IMR-90 (cell line): Measurements from ENCODE around the gene ARF6. TPM values are rescaled to one million over a fixed set of nuclear protein-coding genes. Genes with fewer than 3 reads are reported as not detected.

Experiments used
- ATAC-seq: fragments of 200-7000 bp; cut with Tn5 transposase; 2 replicates; pipeline ENCODE4 v1.9.1; 2020; ENCODE audit warnings: low read depth, mild to moderate bottlenecking, moderate library complexity
- BruUV-seq: library from RNA; stranded (reverse); fragments of 400-500 nt; replicated peaks from 2 replicates; lab custom pipeline; 2021; lab: Mats Ljungman, UMichigan
- CTCF ChIA-PET: fragments of 300-600 bp; formaldehyde crosslinking; extraction: SDS; loops from one replicate; lab custom pipeline; 2021; ENCODE audit warnings: antibody characterized with exemption; lab: Yijun Ruan, JAX
- POLR2A ChIA-PET: fragments of 300-600 bp; sonication (Branson Sonifier 250); formaldehyde crosslinking; loops from one replicate; lab custom pipeline; 2022; ENCODE audit warnings: antibody characterized with exemption; ENCODE audit not compliant: unreplicated experiment; lab: Charles Lee
- DNase-seq: peaks from one replicate; pipeline ENCODE4 v3.0.0; 2013
- H2AFZ ChIP-seq: replicated peaks from 2 replicates; pipeline ENCODE3; 2013; ENCODE audit warnings: low read length, mild to moderate bottlenecking; ENCODE audit not compliant: poor library complexity
- H2AK5ac ChIP-seq: 2 replicates; pipeline ENCODE4 v1.6.1; 2013; ENCODE audit warnings: low read depth, low read length, inconsistent platforms
- H2AK9ac ChIP-seq: replicated peaks from 2 replicates; pipeline ENCODE3; 2013; ENCODE audit warnings: mild to moderate bottlenecking, low read depth, low read length, moderate library complexity; ENCODE audit not compliant: poor library complexity
- H2BK120ac ChIP-seq: 2 replicates; pipeline ENCODE4 v1.6.1; 2013; ENCODE audit warnings: low read depth, low read length, inconsistent platforms
- H2BK15ac ChIP-seq: 3 replicates; pipeline ENCODE4 v1.6.1; 2013; ENCODE audit warnings: low read depth, low read length, inconsistent platforms
- H2BK20ac ChIP-seq: 2 replicates; pipeline ENCODE4 v1.6.1; 2013; ENCODE audit warnings: low read depth, mild to moderate bottlenecking, inconsistent platforms, low read length, moderate library complexity
- H2BK5ac ChIP-seq: 2 replicates; pipeline ENCODE4 v1.6.1; 2013; ENCODE audit warnings: mild to moderate bottlenecking, low read depth, low read length, inconsistent platforms; ENCODE audit not compliant: poor library complexity, severe bottlenecking
- H3K14ac ChIP-seq: replicated peaks from 2 replicates; pipeline ENCODE4 v1.6.1; 2013; ENCODE audit warnings: low read depth, low read length, inconsistent platforms
- H3K18ac ChIP-seq: 2 replicates; pipeline ENCODE4 v1.6.1; 2013; ENCODE audit warnings: low read depth, low read length, control low read depth
- H3K23ac ChIP-seq: 2 replicates; pipeline ENCODE4 v1.6.1; 2013; ENCODE audit warnings: low read depth, low read length, inconsistent platforms
- H3K27ac ChIP-seq: 2 replicates; pipeline ENCODE4 v1.5.1; 2013; ENCODE audit warnings: mild to moderate bottlenecking, control low read depth, low read length; ENCODE audit not compliant: insufficient read depth
- H3K27me3 ChIP-seq: 2 replicates; pipeline ENCODE4 v1.6.1; 2013; ENCODE audit warnings: low read length; ENCODE audit not compliant: control insufficient read depth, insufficient read depth
- H3K36me3 ChIP-seq: 2 replicates; pipeline ENCODE4 v1.6.1; 2013; ENCODE audit warnings: low read length, mixed read lengths; ENCODE audit not compliant: control insufficient read depth, insufficient read depth
- H3K4ac ChIP-seq: 2 replicates; pipeline ENCODE4 v1.6.1; 2013; ENCODE audit warnings: low read depth, low read length, inconsistent platforms
- H3K4me1 ChIP-seq: 2 replicates; pipeline ENCODE4 v1.6.1; 2013; ENCODE audit warnings: low read length, mixed read lengths; ENCODE audit not compliant: control insufficient read depth, insufficient read depth
- H3K4me2 ChIP-seq: 2 replicates; pipeline ENCODE4 v1.6.1; 2013; ENCODE audit warnings: low read depth, mild to moderate bottlenecking, control low read depth, low read length, moderate library complexity
- H3K4me3 ChIP-seq: 2 replicates; pipeline ENCODE4 v1.5.1; 2013; ENCODE audit warnings: low read depth, mild to moderate bottlenecking, control low read depth, low read length, moderate library complexity; ENCODE audit not compliant: insufficient read depth
- H3K56ac ChIP-seq: 2 replicates; pipeline ENCODE4 v1.6.1; 2013; ENCODE audit warnings: low read length, inconsistent platforms; ENCODE audit not compliant: insufficient read depth; ENCODE audit errors: extremely low read depth
- H3K79me1 ChIP-seq, 2 experiments: 2 replicates each; pipeline ENCODE4 v1.6.1; 2013; ENCODE audit warnings: low read length in 2 of 2, inconsistent platforms in 1 of 2, low read depth in 1 of 2
- H3K9ac ChIP-seq: 2 replicates; pipeline ENCODE4 v1.6.1; 2013; ENCODE audit warnings: low read depth, low read length, control low read depth
- H3K9me1 ChIP-seq: 2 replicates; pipeline ENCODE4 v1.6.1; 2013; ENCODE audit warnings: low read length, inconsistent platforms; ENCODE audit not compliant: insufficient read depth
- H3K9me3 ChIP-seq: 2 replicates; pipeline ENCODE4 v1.6.1; 2013; ENCODE audit warnings: low read length; ENCODE audit not compliant: control insufficient read depth, insufficient read depth
- H4K20me1 ChIP-seq: 2 replicates; pipeline ENCODE4 v1.6.1; 2013; ENCODE audit warnings: low read length, inconsistent platforms; ENCODE audit not compliant: insufficient read depth
- H4K5ac ChIP-seq: 2 replicates; pipeline ENCODE4 v1.6.1; 2013; ENCODE audit warnings: mild to moderate bottlenecking, low read depth, low read length, control low read depth
- H4K8ac ChIP-seq, 2 experiments: 2 replicates each; pipeline ENCODE4 v1.6.1; 2013; ENCODE audit warnings: low read depth in 2 of 2, low read length in 2 of 2, control low read depth in 1 of 2, inconsistent platforms in 1 of 2
- H4K91ac ChIP-seq: 2 replicates; pipeline ENCODE4 v1.6.1; 2013; ENCODE audit warnings: low read depth, low read length, inconsistent platforms; ENCODE audit not compliant: insufficient read depth
- CEBPB ChIP-seq: IDR thresholded peaks from 2 replicates; pipeline ENCODE4 v1.6.1; 2012; ENCODE audit warnings: low read depth, low read length, improper control_type of control experiment
- CHD1 ChIP-seq: IDR thresholded peaks from 2 replicates; pipeline ENCODE4 v1.6.1; 2012; ENCODE audit warnings: low read depth, low read length, improper control_type of control experiment
- MAFK ChIP-seq: IDR thresholded peaks from 2 replicates; pipeline ENCODE4 v1.6.1; 2012; ENCODE audit warnings: low read depth, low read length, improper control_type of control experiment
- MAZ ChIP-seq: IDR thresholded peaks from 2 replicates; pipeline ENCODE4 v1.6.1; 2012; ENCODE audit warnings: low read depth, mild to moderate bottlenecking, low read length, improper control_type of control experiment, moderate library complexity, borderline replicate concordance
- NFE2L2 ChIP-seq: fragments of 150-350 bp; IDR thresholded peaks from 2 replicates; pipeline ENCODE4 v1.6.1; 2016; ENCODE audit warnings: low read depth, mild to moderate bottlenecking, low read length
- POLR2A ChIP-seq: IDR thresholded peaks from 2 replicates; pipeline ENCODE4 v1.6.1; 2012; ENCODE audit warnings: mild to moderate bottlenecking, low read depth, low read length
- RAD21 ChIP-seq: IDR thresholded peaks from 2 replicates; pipeline ENCODE4 v1.6.1; 2012; ENCODE audit warnings: low read length, improper control_type of control experiment
- RCOR1 ChIP-seq: IDR thresholded peaks from 2 replicates; pipeline ENCODE4 v1.6.1; 2012; ENCODE audit warnings: mild to moderate bottlenecking, low read length, improper control_type of control experiment; ENCODE audit not compliant: insufficient replicate concordance
- RFX5 ChIP-seq: IDR thresholded peaks from 2 replicates; pipeline ENCODE4 v1.8.0; 2012; ENCODE audit warnings: low read depth, mild to moderate bottlenecking, low read length, moderate library complexity
- SMC3 ChIP-seq: fragments of 150-350 bp; IDR thresholded peaks from 2 replicates; pipeline ENCODE4 v1.6.1; 2016; ENCODE audit warnings: low read depth, mild to moderate bottlenecking, antibody characterized with exemption, low read length, moderate library complexity
- WGBS, 2 experiments: methylation state at CpG; one replicate each; pipeline versions ENCODE4 v1.1.5 to v1.1.7; 2013; ENCODE audit warnings: missing lambda C conversion rate in 2 of 2; ENCODE audit not compliant: insufficient read length in 1 of 2; ENCODE audit errors: extremely low coverage in 2 of 2; 5-methylcytosine and 5-hydroxymethylcytosine counted together
- dilution Hi-C: fragments of 300-500 bp; cut with HindIII; formaldehyde crosslinking; loops from one replicate; pipeline ENCODE4 v1.14.3; 2018; ENCODE audit warnings: low sequenced_read_pairs; ENCODE audit not compliant: unreplicated experiment
- in situ Hi-C: fragments of 300-500 bp; cut with MboI; formaldehyde crosslinking; loops from 3 replicates; pipeline ENCODE4 v1.14.3; 2019; ENCODE audit warnings: low sequenced_read_pairs, inconsistent platforms, mixed read lengths
- intact Hi-C: fragments of 100-400 bp; cut with micrococcal nuclease; formaldehyde crosslinking; loops from 2 replicates; pipeline ENCODE4 v1.10.0; 2022
- polyA plus RNA-seq, 3 experiments: library from polyadenylated mRNA; depleted of rRNA; stranded (reverse); fragments of >200 nt; gene quantifications; 2 replicates each; pipeline ENCODE4 v1.2.3, GENCODE V29; 2012; ENCODE audit warnings: low replicate concordance in 1 of 3
- total RNA-seq: library from RNA; depleted of rRNA; stranded (reverse); fragments of >200 nt; gene quantifications from 2 replicates; pipeline ENCODE4 v1.2.3, GENCODE V29; 2012
- TF ChIP-seq, protein P1 (sequence below): conservative IDR thresholded peaks from 2 replicates; pipeline ENCODE4 v1.5.1; 2012; ENCODE audit warnings: mild to moderate bottlenecking, low read depth, low read length, improper control_type of control experiment
- TF ChIP-seq, protein P2 (sequence below): fragments of 150-350 bp; IDR thresholded peaks from 2 replicates; pipeline ENCODE4 v1.6.1; 2017; ENCODE audit warnings: mild to moderate bottlenecking, antibody characterized with exemption, low read length, low read depth

The ARF6 gene
- total and polyA plus RNA-seq, 2 of the 4 experiments (the other 2 are of a cell fraction), result 32.1 to 40.1 TPM

DNA sequence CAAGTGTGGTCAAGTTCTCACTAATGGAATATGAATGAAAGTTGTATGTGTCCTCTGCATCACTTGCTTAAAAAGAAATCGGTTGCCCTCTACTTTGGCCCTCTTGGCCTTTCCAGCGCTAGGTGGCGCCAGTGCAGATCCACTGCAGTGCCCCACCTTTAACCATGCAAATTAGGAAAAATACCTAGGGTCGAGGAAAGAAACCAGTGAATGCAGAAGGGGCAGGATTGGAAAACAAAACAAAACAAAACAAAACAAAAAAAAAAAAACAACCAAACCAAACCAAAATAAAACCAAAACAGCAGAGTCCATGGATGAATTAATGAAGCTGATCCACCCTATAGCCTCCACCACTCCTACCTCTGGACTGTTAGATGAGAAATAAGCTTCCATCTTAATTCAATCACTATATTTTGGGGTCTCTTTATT lies 27.4 kb upstream of the ARF6 start:
- peak overlapping the region; percentile 29; the same call in 1 of the 2 replicates for H3K4ac ChIP-seq
- H4K91ac ChIP-seq, result 0 out of 2 replicates have a peak overlapping the region, but pooled peaks have one; percentile 25
- H3K18ac ChIP-seq, result no peak overlapping the region
- H2AK5ac ChIP-seq, result peak overlapping the region; percentile 96; the same call in 1 of the 2 replicates
- no peak overlapping the region for H3K27ac ChIP-seq
- dilution Hi-C loops (loop anchor here (25.0 kb wide), 1 partner anchor 122 kb away; no protein-coding TSS in a partner anchor), in situ Hi-C loops (loop anchor here (5.0 to 10.0 kb wide), 2 partner anchors 227 to 659 kb away; no protein-coding TSS in a partner anchor), intact Hi-C loops (loop anchor here (1.0 to 5.0 kb wide), 3 partner anchors 107 to 240 kb away; no protein-coding TSS in a partner anchor)
- H3K23ac ChIP-seq, result peak overlapping the region; percentile 78; the same call in 1 of the 2 replicates
- no peaks in the 10 kb centered on the region for H3K36me3 ChIP-seq
- no peak overlapping the region for H3K4me2 ChIP-seq
- no peaks in the 10 kb centered on the region for H4K20me1 ChIP-seq
- 0 out of 3 replicates have a peak overlapping the region, but pooled peaks have one; percentile 18 for H2BK15ac ChIP-seq
- no peak overlapping the region for H2BK5ac ChIP-seq
- no peak overlapping the region for H3K56ac ChIP-seq
- no peak overlapping the region for H4K5ac ChIP-seq
- H3K4me3 ChIP-seq, result no peak overlapping the region
- no TSS peak for BruUV-seq
- peak overlapping the region; percentile 69 for H2AFZ ChIP-seq
- ATAC-seq (no peak), DNase-seq (peak; percentile 63)
- peak overlapping the region in 1 of 2 experiments; percentile 49; a peak in 1 of 4 replicates for H4K8ac ChIP-seq
- peaks cover 8% of the 10 kb centered on the region for H3K4me1 ChIP-seq
- H3K9me1 ChIP-seq, result peaks cover 2% of the 10 kb centered on the region
- H2BK120ac ChIP-seq, result no peak overlapping the region; the same call in 1 of the 2 replicates
- H3K14ac ChIP-seq, result no peak overlapping the region
- no peaks in the 10 kb centered on the region for H3K27me3 ChIP-seq
- H3K79me1 ChIP-seq, result peaks cover 9 to 32% of the 10 kb centered on the region in 2 experiments; a peak in 3 of 4 replicates
- peak overlapping the region; percentile 39 for H2AK9ac ChIP-seq
- POLR2A ChIA-PET, result interaction anchor here (1.0 kb wide), 1 partner anchor 42 kb away, joined by 3 read pairs; no protein-coding TSS in a partner anchor
- H3K9me3 ChIP-seq, result no peaks in the 10 kb centered on the region
- no CpG with 5 or more reads among the region's 4 CpGs for WGBS, 2 experiments
- no peak overlapping the region for H3K9ac ChIP-seq
- no peak for TF ChIP-seq RCOR1
- TF ChIP-seq CEBPB, result no peak
- no peak for TF ChIP-seq MAFK
- TF ChIP-seq SMC3, result peak; percentile 92
- no peak for TF ChIP-seq CHD1
- TF ChIP-seq MAZ, result 0 out of 2 replicates have a peak, but pooled peaks have one; percentile 17
- TF ChIP-seq, protein P1, sequence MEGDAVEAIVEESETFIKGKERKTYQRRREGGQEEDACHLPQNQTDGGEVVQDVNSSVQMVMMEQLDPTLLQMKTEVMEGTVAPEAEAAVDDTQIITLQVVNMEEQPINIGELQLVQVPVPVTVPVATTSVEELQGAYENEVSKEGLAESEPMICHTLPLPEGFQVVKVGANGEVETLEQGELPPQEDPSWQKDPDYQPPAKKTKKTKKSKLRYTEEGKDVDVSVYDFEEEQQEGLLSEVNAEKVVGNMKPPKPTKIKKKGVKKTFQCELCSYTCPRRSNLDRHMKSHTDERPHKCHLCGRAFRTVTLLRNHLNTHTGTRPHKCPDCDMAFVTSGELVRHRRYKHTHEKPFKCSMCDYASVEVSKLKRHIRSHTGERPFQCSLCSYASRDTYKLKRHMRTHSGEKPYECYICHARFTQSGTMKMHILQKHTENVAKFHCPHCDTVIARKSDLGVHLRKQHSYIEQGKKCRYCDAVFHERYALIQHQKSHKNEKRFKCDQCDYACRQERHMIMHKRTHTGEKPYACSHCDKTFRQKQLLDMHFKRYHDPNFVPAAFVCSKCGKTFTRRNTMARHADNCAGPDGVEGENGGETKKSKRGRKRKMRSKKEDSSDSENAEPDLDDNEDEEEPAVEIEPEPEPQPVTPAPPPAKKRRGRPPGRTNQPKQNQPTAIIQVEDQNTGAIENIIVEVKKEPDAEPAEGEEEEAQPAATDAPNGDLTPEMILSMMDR, result peak; percentile 91
- TF ChIP-seq RAD21, result peak; percentile 88
- TF ChIP-seq, protein P2, sequence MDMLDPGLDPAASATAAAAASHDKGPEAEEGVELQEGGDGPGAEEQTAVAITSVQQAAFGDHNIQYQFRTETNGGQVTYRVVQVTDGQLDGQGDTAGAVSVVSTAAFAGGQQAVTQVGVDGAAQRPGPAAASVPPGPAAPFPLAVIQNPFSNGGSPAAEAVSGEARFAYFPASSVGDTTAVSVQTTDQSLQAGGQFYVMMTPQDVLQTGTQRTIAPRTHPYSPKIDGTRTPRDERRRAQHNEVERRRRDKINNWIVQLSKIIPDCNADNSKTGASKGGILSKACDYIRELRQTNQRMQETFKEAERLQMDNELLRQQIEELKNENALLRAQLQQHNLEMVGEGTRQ, result no peak
- TF ChIP-seq RFX5, result no peak
- no peak for TF ChIP-seq NFE2L2
- TF ChIP-seq POLR2A, result no peak
- H2BK20ac ChIP-seq, result peak overlapping the region; percentile 74; the same call in 1 of the 2 replicates
- CTCF ChIA-PET, result interaction anchor here (0.7 to 1.7 kb wide), 12 partner anchors 9 to 240 kb away, joined by 3 to 7 read pairs (median 4); no protein-coding TSS in a partner anchor
